SK-N-SH treated with all-trans-retinoic acid at 6 μM for 48 hours (cell line): ENCODE results near the gene TAMALIN.
A peak's percentile ranks its signal among the peaks of the same experiment; 100 is the strongest.

Experiments
- ATAC-seq: fragments of 200-7000 bp; cut with Tn5 transposase; 3 replicates; pipeline ENCODE4 v1.9.1; 2020; ENCODE audit warnings: mild to moderate bottlenecking, moderate library complexity
- ARNTL ChIP-seq: fragments of 450-650 bp; formaldehyde crosslinking; IDR thresholded peaks from 2 replicates; pipeline ENCODE4 v1.5.0; 2020; ENCODE audit warnings: low read depth, mild to moderate bottlenecking, moderate library complexity, borderline replicate concordance
- CSDC2 ChIP-seq: fragments of 250-450 bp; sonication (Bioruptor Pico); IDR thresholded peaks from 2 replicates; pipeline ENCODE4 v1.5.0; 2020; ENCODE audit warnings: mild to moderate bottlenecking, moderate library complexity
- CSRNP3 ChIP-seq: fragments of 250-450 bp; sonication (Bioruptor Pico); IDR thresholded peaks from 2 replicates; pipeline ENCODE4 v1.5.1; 2021; ENCODE audit warnings: mild to moderate bottlenecking, moderate library complexity
- ESRRG ChIP-seq: fragments of 250-450 bp; sonication (Bioruptor Pico); IDR thresholded peaks from 2 replicates; pipeline ENCODE4 v1.6.1; 2021; ENCODE audit warnings: mild to moderate bottlenecking
- ISL1 ChIP-seq: fragments of 250-450 bp; sonication (Bioruptor Pico); IDR thresholded peaks from 2 replicates; pipeline ENCODE4 v2.1.2; 2022; ENCODE audit warnings: mild to moderate bottlenecking, moderate library complexity
- OSR1 ChIP-seq: fragments of 250-450 bp; sonication (Bioruptor Pico); IDR thresholded peaks from 2 replicates; pipeline ENCODE4 v1.8.0; 2022; ENCODE audit warnings: moderate library complexity, mild to moderate bottlenecking, inconsistent platforms
- PPARA ChIP-seq: fragments of 250-450 bp; sonication (Bioruptor Pico); IDR thresholded peaks from 2 replicates; pipeline ENCODE4 v1.5.0; 2020; ENCODE audit warnings: mild to moderate bottlenecking, borderline replicate concordance
- RARB ChIP-seq: fragments of 250-450 bp; sonication (Bioruptor Pico); IDR thresholded peaks from 2 replicates; pipeline ENCODE4 v1.8.0; 2021; ENCODE audit warnings: mild to moderate bottlenecking, moderate library complexity
- SNAI2 ChIP-seq: fragments of 250-450 bp; sonication (Bioruptor Pico); IDR thresholded peaks from 2 replicates; pipeline ENCODE4 v1.5.0; 2020; ENCODE audit warnings: mild to moderate bottlenecking, moderate library complexity
- TCF4 ChIP-seq: fragments of 250-450 bp; sonication (Bioruptor Pico); IDR thresholded peaks from 2 replicates; pipeline ENCODE4 v1.8.0; 2021; ENCODE audit warnings: mild to moderate bottlenecking, moderate library complexity, borderline replicate concordance
- TOX ChIP-seq: fragments of 250-450 bp; sonication (Bioruptor Pico); IDR thresholded peaks from 2 replicates; pipeline ENCODE4 v1.8.0; 2021; ENCODE audit warnings: mild to moderate bottlenecking, moderate library complexity, borderline replicate concordance
- ZC3H10 ChIP-seq: fragments of 250-450 bp; sonication (Bioruptor Pico); IDR thresholded peaks from 2 replicates; pipeline ENCODE4 v1.5.1; 2021; ENCODE audit warnings: mild to moderate bottlenecking, moderate library complexity
- ZFP3 ChIP-seq: fragments of 250-450 bp; sonication (Bioruptor Pico); IDR thresholded peaks from 2 replicates; pipeline ENCODE4 v1.5.0; 2020; ENCODE audit warnings: mild to moderate bottlenecking, moderate library complexity
- ZNF565 ChIP-seq: fragments of 450-650 bp; formaldehyde crosslinking; conservative IDR thresholded peaks from 2 replicates; pipeline ENCODE4 v1.5.0; 2020; ENCODE audit warnings: low read depth, mild to moderate bottlenecking, moderate library complexity
- ZNF70 ChIP-seq: fragments of 450-650 bp; formaldehyde crosslinking; IDR thresholded peaks from 2 replicates; pipeline ENCODE4 v1.5.0; 2020; ENCODE audit warnings: mild to moderate bottlenecking, moderate library complexity
- ZNF8 ChIP-seq: fragments of 450-650 bp; formaldehyde crosslinking; IDR thresholded peaks from 2 replicates; pipeline ENCODE4 v1.5.0; 2020; ENCODE audit warnings: mild to moderate bottlenecking, moderate library complexity
- TF ChIP-seq, protein P1 (sequence below): fragments of 250-450 bp; sonication (Bioruptor Pico); IDR thresholded peaks from 2 replicates; pipeline ENCODE4 v1.5.1; 2020; ENCODE audit warnings: low read depth, mild to moderate bottlenecking, moderate library complexity
- TF ChIP-seq, protein P2 (sequence below): fragments of 250-450 bp; sonication (Bioruptor Pico); IDR thresholded peaks from 2 replicates; pipeline ENCODE4 v1.8.0; 2021; ENCODE audit warnings: low read depth, mild to moderate bottlenecking, moderate library complexity, borderline replicate concordance
- TF ChIP-seq, protein P3 (sequence below): fragments of 250-450 bp; sonication (Bioruptor Pico); IDR thresholded peaks from 2 replicates; pipeline ENCODE4 v1.5.0; 2020; ENCODE audit warnings: mild to moderate bottlenecking, moderate library complexity
- TF ChIP-seq, protein P4 (sequence below): fragments of 250-450 bp; sonication (Bioruptor Pico); IDR thresholded peaks from 2 replicates; pipeline ENCODE4 v1.8.0; 2020; ENCODE audit warnings: mild to moderate bottlenecking, moderate library complexity, borderline replicate concordance

The TAMALIN gene

GRCh38 chr12:52020539-52021336 is 14.0 kb downstream of the TAMALIN start:
- peak; percentile 64 for ATAC-seq
- TF ChIP-seq TCF4 (CRISPR knock-in tag) (no peak), ESRRG (CRISPR knock-in tag) (no peak), PPARA (CRISPR knock-in tag) (no peak), ARNTL (CRISPR knock-in tag) (no peak), CSRNP3 (no peak), ISL1 (CRISPR knock-in tag) (no peak), ZNF565 (CRISPR knock-in tag) (no peak), ZNF70 (CRISPR knock-in tag) (no peak), OSR1 (no peak)
- TF ChIP-seq, protein P1, sequence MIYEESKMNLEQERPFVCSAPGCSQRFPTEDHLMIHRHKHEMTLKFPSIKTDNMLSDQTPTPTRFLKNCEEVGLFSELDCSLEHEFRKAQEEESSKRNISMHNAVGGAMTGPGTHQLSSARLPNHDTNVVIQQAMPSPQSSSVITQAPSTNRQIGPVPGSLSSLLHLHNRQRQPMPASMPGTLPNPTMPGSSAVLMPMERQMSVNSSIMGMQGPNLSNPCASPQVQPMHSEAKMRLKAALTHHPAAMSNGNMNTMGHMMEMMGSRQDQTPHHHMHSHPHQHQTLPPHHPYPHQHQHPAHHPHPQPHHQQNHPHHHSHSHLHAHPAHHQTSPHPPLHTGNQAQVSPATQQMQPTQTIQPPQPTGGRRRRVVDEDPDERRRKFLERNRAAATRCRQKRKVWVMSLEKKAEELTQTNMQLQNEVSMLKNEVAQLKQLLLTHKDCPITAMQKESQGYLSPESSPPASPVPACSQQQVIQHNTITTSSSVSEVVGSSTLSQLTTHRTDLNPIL (CRISPR knock-in tag) = no peak

DNA sequence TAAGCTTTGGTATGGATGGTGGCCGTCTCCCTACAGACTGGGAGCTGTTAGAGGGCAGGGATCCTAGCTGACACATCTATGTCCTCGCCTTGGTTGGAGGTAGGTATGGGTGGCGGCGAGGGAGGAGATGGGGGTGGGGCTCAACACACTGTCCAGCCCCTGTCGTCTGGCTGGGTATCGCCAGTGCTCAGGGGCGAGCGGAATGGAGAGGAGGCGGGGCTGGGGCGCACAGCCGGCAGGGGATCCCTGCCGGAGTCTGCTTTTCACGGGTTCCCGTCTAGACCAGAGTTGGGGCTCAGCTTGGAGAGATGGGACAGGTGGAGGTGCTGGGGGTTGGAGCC is 16.1 kb downstream of the TAMALIN start:
- no peak for TF ChIP-seq CSRNP3
- no peak for TF ChIP-seq ZC3H10 (CRISPR knock-in tag)
- TF ChIP-seq, protein P2, sequence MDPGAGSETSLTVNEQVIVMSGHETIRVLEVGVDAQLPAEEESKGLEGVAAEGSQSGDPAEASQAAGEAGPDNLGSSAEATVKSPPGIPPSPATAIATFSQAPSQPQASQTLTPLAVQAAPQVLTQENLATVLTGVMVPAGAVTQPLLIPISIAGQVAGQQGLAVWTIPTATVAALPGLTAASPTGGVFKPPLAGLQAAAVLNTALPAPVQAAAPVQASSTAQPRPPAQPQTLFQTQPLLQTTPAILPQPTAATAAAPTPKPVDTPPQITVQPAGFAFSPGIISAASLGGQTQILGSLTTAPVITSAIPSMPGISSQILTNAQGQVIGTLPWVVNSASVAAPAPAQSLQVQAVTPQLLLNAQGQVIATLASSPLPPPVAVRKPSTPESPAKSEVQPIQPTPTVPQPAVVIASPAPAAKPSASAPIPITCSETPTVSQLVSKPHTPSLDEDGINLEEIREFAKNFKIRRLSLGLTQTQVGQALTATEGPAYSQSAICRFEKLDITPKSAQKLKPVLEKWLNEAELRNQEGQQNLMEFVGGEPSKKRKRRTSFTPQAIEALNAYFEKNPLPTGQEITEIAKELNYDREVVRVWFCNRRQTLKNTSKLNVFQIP (CRISPR knock-in tag) = no peak
- no peak for TF ChIP-seq ZNF8 (CRISPR knock-in tag)
- no peak for TF ChIP-seq SNAI2
- TF ChIP-seq TOX (CRISPR knock-in tag) = no peak
- no peak for TF ChIP-seq ESRRG (CRISPR knock-in tag)
- no peak for TF ChIP-seq TCF4 (CRISPR knock-in tag)
- no peak for TF ChIP-seq CSDC2 (CRISPR knock-in tag)
- ATAC-seq = peak; percentile 1

- TF ChIP-seq ZC3H10 (CRISPR knock-in tag) (no peak), TOX (CRISPR knock-in tag) (no peak), ESRRG (CRISPR knock-in tag) (no peak)
- TF ChIP-seq, protein P2 (CRISPR knock-in tag) = no peak
- ATAC-seq = peak; percentile 69
Measured at GRCh38 chr12:52023182-52023975, 16.6 kb downstream of the TAMALIN start.

GRCh38 chr12:52023976-52024688 is 17.4 kb downstream of the TAMALIN start:
- peak; percentile 1; the same call in 1 of the 3 replicates for ATAC-seq
- TF ChIP-seq ZNF8 (CRISPR knock-in tag) (no peak), ZNF565 (CRISPR knock-in tag) (no peak), TCF4 (CRISPR knock-in tag) (no peak), RARB (no peak), ARNTL (CRISPR knock-in tag) (no peak), CSDC2 (CRISPR knock-in tag) (no peak), ZFP3 (CRISPR knock-in tag) (no peak), OSR1 (no peak)
- TF ChIP-seq, protein P3, sequence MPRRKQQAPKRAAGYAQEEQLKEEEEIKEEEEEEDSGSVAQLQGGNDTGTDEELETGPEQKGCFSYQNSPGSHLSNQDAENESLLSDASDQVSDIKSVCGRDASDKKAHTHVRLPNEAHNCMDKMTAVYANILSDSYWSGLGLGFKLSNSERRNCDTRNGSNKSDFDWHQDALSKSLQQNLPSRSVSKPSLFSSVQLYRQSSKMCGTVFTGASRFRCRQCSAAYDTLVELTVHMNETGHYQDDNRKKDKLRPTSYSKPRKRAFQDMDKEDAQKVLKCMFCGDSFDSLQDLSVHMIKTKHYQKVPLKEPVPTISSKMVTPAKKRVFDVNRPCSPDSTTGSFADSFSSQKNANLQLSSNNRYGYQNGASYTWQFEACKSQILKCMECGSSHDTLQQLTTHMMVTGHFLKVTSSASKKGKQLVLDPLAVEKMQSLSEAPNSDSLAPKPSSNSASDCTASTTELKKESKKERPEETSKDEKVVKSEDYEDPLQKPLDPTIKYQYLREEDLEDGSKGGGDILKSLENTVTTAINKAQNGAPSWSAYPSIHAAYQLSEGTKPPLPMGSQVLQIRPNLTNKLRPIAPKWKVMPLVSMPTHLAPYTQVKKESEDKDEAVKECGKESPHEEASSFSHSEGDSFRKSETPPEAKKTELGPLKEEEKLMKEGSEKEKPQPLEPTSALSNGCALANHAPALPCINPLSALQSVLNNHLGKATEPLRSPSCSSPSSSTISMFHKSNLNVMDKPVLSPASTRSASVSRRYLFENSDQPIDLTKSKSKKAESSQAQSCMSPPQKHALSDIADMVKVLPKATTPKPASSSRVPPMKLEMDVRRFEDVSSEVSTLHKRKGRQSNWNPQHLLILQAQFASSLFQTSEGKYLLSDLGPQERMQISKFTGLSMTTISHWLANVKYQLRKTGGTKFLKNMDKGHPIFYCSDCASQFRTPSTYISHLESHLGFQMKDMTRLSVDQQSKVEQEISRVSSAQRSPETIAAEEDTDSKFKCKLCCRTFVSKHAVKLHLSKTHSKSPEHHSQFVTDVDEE (CRISPR knock-in tag) = no peak
- TF ChIP-seq, protein P4, sequence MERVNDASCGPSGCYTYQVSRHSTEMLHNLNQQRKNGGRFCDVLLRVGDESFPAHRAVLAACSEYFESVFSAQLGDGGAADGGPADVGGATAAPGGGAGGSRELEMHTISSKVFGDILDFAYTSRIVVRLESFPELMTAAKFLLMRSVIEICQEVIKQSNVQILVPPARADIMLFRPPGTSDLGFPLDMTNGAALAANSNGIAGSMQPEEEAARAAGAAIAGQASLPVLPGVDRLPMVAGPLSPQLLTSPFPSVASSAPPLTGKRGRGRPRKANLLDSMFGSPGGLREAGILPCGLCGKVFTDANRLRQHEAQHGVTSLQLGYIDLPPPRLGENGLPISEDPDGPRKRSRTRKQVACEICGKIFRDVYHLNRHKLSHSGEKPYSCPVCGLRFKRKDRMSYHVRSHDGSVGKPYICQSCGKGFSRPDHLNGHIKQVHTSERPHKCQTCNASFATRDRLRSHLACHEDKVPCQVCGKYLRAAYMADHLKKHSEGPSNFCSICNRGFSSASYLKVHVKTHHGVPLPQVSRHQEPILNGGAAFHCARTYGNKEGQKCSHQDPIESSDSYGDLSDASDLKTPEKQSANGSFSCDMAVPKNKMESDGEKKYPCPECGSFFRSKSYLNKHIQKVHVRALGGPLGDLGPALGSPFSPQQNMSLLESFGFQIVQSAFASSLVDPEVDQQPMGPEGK (CRISPR knock-in tag) = no peak
